Testis (tissue), 3 donors: ENCODE results near the gene DNAJC7. TPM values are rescaled to one million over a fixed set of nuclear protein-coding genes. Genes with fewer than 3 reads are reported as not detected.

Source experiments
- DNase-seq: peaks from one replicate; pipeline ENCODE4 v3.0.0-alpha.2; 2019
- H3K27ac ChIP-seq, 2 donors: fragments of 200-600 bp; sonication (generic); one replicate each; pipeline ENCODE4 v1.5.1; 2019
- H3K27me3 ChIP-seq: fragments of 200-600 bp; sonication (generic); one replicate; pipeline ENCODE4 v1.5.1; 2019
- H3K36me3 ChIP-seq: fragments of 200-600 bp; sonication (generic); one replicate; pipeline ENCODE4 v1.5.1; 2017; ENCODE audit warnings: low read depth; ENCODE audit errors: missing control alignments
- H3K4me1 ChIP-seq: fragments of 200-600 bp; sonication (generic); one replicate; pipeline ENCODE4 v1.5.1; 2019
- H3K4me3 ChIP-seq, 2 donors: fragments of 200-600 bp; sonication (generic); one replicate each; pipeline ENCODE4 v1.5.1; 2017 to 2019
- H3K9me3 ChIP-seq: fragments of 200-600 bp; sonication (generic); one replicate; pipeline ENCODE4 v1.5.1; 2017
- POLR2A ChIP-seq: fragments of 450-650 bp; IDR thresholded peaks from one replicate; pipeline ENCODE4 v1.6.1; 2017; ENCODE audit warnings: antibody characterized with exemption, mild to moderate bottlenecking, moderate library complexity
- WGBS, 2 donors: methylation state at CpG; one replicate each; pipeline ENCODE4 v1.1.5; 2018; 5-methylcytosine and 5-hydroxymethylcytosine counted together
- intact Hi-C: fragments of 100-400 bp; cut with DNase I; formaldehyde crosslinking; loops from one replicate; pipeline ENCODE4 v1.15.1; 2023; ENCODE audit warnings: low total_unique reads
- polyA plus RNA-seq: library from polyadenylated mRNA; stranded (reverse); fragments of 350-450 nt; fragmentation: Illumina TruSeq; extraction: RNeasy Lipid Tissue Mini Kit (QIAGEN cat#74804); gene quantifications from one replicate; pipeline ENCODE4 v1.2.3, GENCODE V29; 2014; ENCODE audit warnings: low read depth, low replicate concordance; ENCODE audit not compliant: insufficient read depth
- total RNA-seq, 2 donors: library from RNA; depleted of rRNA; stranded (reverse); fragments of >200 nt; gene quantifications; one replicate each; pipeline ENCODE4 v1.2.3, GENCODE V29; 2016
- TF ChIP-seq, protein P1 (sequence below), 3 experiments: fragments of 450-650 bp in 2 of 3; fragments of 200-600 bp in 1 of 3; sonication (generic) in 1 of 3; IDR thresholded peaks; one replicate each; pipeline ENCODE4 v1.5.1; 2016 to 2019; ENCODE audit warnings: antibody characterized with exemption in 3 of 3, mild to moderate bottlenecking in 2 of 3, moderate library complexity in 1 of 3

The DNAJC7 gene
- total and polyA plus RNA-seq, 3 donors from 2014 or later = 81.1 to 94.3 (median 86.2) TPM

DNA sequence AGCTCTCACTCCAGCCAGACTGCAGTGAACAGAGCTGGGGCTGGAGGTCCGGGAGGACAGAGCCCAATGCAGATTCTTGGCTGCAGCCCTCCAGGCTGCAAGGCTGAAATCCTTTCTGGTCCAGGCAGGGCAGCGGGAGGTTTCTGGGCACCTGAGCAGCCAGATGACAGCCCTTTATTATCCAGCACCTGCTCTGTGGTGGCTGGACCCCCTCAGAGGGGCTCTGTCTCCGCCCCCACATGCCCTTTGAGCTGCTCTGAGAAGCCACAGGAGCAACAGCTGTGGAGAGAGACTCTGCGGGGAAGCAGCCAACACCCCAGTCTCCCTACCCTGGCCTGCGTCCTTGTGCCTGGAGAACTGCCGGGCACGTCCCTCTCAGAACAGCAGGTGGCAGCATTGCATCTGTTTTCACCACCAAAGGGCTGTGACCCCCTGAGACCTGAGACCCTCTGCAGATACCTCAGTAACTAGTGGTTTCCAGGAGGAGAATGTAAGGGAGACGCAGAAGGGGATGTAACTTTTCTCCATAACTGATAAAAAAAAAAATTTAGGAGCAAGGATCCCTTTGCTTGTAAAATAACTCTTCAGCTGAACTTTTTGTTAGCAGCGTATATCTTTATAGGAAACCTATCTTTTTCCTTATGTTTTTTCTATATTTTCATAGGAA, 54.3 kb downstream of the DNAJC7 start:
- DNase-seq = peak; percentile 88
- Histone ChIP-seq H3K9me3 (no peaks in the 10 kb centered on the region), H3K36me3 (no peaks in the 10 kb centered on the region), H3K27me3 (no peaks in the 10 kb centered on the region), H3K4me3 (no peak overlapping the region), H3K4me1 (peaks cover 29% of the 10 kb centered on the region), H3K27ac (no peak overlapping the region)
- TF ChIP-seq POLR2A = no peak
- TF ChIP-seq, protein P1, sequence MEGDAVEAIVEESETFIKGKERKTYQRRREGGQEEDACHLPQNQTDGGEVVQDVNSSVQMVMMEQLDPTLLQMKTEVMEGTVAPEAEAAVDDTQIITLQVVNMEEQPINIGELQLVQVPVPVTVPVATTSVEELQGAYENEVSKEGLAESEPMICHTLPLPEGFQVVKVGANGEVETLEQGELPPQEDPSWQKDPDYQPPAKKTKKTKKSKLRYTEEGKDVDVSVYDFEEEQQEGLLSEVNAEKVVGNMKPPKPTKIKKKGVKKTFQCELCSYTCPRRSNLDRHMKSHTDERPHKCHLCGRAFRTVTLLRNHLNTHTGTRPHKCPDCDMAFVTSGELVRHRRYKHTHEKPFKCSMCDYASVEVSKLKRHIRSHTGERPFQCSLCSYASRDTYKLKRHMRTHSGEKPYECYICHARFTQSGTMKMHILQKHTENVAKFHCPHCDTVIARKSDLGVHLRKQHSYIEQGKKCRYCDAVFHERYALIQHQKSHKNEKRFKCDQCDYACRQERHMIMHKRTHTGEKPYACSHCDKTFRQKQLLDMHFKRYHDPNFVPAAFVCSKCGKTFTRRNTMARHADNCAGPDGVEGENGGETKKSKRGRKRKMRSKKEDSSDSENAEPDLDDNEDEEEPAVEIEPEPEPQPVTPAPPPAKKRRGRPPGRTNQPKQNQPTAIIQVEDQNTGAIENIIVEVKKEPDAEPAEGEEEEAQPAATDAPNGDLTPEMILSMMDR (IDR thresholded peaks at IDR 0.05) = peak; percentile 81 to 84 (median 82)
- 37 to 45% methylated on average over 7 to 9 of the region's 9 CpGs for WGBS, 2 donors
- intact Hi-C loops = loop anchor here (10.0 kb wide), 1 partner anchor 62 kb away; the partner anchor contains the start of gene NKIRAS2

- no peak overlapping the region for H3K27ac ChIP-seq
- 78 to 84% methylated on average over 4 to 5 of the region's 5 CpGs for WGBS, 2 donors
- no peaks in the 10 kb centered on the region for H3K36me3 ChIP-seq
- no peak overlapping the region for H3K4me3 ChIP-seq
- H3K27me3 ChIP-seq = no peaks in the 10 kb centered on the region
- H3K9me3 ChIP-seq = no peaks in the 10 kb centered on the region
- TF ChIP-seq, protein P1 (IDR thresholded peaks at IDR 0.05) = no peak
- TF ChIP-seq POLR2A = no peak
- DNase-seq = no peak
- H3K4me1 ChIP-seq = peaks cover 25% of the 10 kb centered on the region
- intact Hi-C loops = loop anchor here (10.0 kb wide), 1 partner anchor 63 kb away; the partner anchor contains the start of gene NKIRAS2
Measured at GRCh38 chr17:41962111-41962510, 55.1 kb downstream of the DNAJC7 start.

- H3K27ac ChIP-seq = no peak overlapping the region
- no peaks in the 10 kb centered on the region for H3K36me3 ChIP-seq
- 49 to 65% methylated on average over 12 to 17 of the region's 17 CpGs for WGBS, 2 donors
- no peaks in the 10 kb centered on the region for H3K9me3 ChIP-seq
- peak; percentile 77 for DNase-seq
- H3K4me1 ChIP-seq = peaks cover 19% of the 10 kb centered on the region
- TF ChIP-seq, protein P1 (IDR thresholded peaks at IDR 0.05) = peak in 1 of 3 experiments; percentile 26
- no peak for TF ChIP-seq POLR2A
- no peak overlapping the region for H3K4me3 ChIP-seq
- H3K27me3 ChIP-seq = no peaks in the 10 kb centered on the region
- intact Hi-C loops = loop anchor here (10.0 kb wide), 1 partner anchor 65 kb away; the partner anchor contains the start of gene NKIRAS2
Measured at GRCh38 chr17:41959336-41960095, 57.7 kb downstream of the DNAJC7 start.

- WGBS, 2 donors = 51 to 58% methylated on average over 2 of the region's 2 CpGs
Measured at GRCh38 chr17:41959030-41959335, 58.3 kb downstream of the DNAJC7 start.

More at GRCh38 chr17:41959030-41959335, 58.3 kb downstream of the DNAJC7 start:
- intact Hi-C loops = no loop called here
- Histone ChIP-seq H3K9me3 (no peaks in the 10 kb centered on the region), H3K4me3 (no peak overlapping the region), H3K27me3 (no peaks in the 10 kb centered on the region), H3K27ac (no peak overlapping the region), H3K4me1 (peaks cover 19% of the 10 kb centered on the region), H3K36me3 (no peaks in the 10 kb centered on the region)
- TF ChIP-seq POLR2A = no peak
- TF ChIP-seq, protein P1 (IDR thresholded peaks at IDR 0.05) = no peak
- DNase-seq = no peak
